Limb (tissue), 2 donors: ENCODE measurements around the gene CHN1.

Experiments used
- DNase-seq, 2 donors: peaks; one replicate each; pipeline ENCODE4 v3.0.0-alpha.2; 2016; ENCODE audit errors: extremely low spot score in 2 of 2

The CHN1 gene

GRCh38 chr2:175010848-175011254 is 5.7 kb upstream of the CHN1 start:
- no peak for DNase-seq

DNA sequence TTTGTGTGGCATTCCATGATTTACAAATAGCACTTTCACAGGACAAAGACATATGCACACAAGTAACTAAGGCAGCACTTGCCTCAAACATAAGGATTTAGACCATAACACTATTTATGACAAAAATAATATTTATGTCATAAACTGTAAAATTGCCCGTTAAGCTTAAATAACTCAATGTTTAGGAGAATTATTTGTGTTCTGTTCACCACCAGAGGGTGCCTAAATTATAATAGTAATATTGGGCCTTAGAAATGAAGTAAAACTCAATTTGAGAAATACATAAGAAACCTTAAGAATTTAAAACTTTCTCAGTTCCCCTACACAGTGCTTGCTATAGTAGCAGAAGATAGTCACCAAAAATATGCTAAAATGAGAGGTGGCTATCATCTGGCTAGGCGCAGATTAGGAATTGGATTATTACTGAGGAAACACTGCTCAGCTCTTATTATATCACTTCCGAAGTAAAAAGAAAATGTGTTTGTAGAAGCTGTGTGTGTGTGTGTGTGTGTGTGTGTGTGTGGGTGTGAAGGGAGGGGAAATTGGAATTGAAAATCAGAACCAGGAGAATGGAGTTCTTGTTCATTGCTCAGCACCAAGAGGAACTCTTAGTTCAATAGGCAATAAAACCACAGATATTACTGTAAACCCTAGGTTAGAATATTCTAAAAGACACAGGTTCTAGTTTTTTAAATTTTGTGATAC is 4.9 kb upstream of the CHN1 start:
- no peak for DNase-seq

DNA sequence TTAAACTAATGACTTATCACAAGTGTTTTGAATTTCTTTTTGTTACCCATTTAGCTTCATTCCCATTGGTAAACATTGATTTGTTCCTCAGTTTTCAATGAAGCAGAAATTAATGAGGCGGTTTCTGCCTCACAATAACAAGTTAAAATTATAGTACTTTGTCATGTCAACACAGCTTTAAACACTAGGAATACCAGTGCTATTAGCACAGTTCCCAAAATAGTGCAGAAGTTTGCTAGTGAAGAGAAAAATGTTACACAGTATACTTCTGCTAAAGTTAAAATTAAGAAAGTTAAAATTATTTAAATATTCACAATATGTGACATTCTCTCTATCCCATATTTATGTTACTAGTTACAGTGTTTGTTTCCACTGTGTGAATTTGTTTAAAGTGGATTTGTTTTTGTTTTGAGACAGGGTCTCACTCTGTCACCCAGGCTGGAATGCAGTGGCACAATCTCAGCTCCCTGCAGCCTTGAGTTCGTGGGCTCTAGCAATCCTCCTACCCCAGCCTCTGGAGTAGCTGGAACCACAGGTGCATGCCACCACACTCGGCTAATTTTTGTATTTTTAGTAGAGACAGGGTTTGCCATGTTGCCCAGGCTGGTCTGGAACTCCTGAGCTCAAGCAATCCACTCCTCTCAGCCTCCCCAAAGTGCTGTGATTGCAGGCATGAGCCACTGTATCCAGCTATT is 3.8 kb upstream of the CHN1 start:
- DNase-seq: no peak

DNA sequence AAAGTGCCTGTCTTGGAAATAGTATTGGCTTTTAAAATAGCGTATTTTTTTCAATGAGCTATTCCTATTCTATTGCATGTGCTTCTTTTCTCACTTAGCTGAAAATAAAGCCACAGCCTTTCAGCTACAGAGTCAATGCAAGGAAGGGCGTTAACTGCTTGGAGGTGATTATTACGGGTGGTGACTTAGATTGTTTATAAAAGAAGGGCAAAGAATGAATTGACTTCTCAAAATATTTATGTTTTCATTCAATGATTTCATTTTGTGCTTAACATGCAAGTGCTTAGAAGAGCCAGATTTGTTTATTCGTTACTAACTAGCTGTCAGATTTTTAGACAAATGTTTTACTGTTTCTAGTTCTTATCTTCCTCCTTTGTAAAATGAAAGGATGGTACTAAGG is 2.8 kb upstream of the CHN1 start:
- no peak for DNase-seq

DNA sequence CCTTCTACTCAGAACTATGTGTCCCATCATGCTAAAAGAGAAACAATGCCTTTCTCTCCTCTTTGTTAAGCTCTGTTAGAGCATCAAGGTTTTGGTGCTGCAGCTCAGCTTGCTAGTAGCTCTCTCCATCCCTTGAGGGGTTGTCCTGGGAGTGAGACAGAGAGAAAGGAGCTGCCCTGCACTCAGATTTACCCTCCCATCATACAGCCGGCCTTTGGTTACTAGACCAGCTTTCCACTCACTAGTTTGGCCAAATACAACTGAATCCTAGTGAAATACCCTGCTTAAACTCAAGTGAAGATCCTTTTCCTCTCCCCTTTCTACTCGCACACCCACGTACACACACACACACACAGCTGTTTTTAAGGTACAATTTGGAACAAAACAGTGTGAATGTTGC is 2.3 kb upstream of the CHN1 start:
- no peak for DNase-seq

- no peak for DNase-seq
Measured at GRCh38 chr2:175006281-175006680, 1.1 kb upstream of the CHN1 start.

- no peak for DNase-seq
Measured at GRCh38 chr2:175005733-175006264, 618 bp upstream of the CHN1 start.

DNA sequence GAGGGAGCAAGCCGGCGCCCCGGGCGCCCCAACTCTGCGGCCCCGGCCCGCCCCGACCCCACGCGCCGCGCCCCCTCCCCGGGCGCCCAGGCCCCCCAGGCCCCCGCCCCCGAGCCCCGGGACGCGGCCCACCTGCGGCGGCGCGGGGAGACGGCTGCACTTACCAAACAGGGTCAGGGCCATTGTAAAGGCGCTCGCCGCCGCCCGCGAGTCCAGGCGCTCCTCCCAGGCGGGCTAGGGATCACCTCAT is 526 bp downstream of the CHN1 start:
- no peak for DNase-seq

GRCh38 chr2:175003875-175004729 is 1.1 kb downstream of the CHN1 start:
- no peak for DNase-seq

- no peak for DNase-seq
Measured at GRCh38 chr2:175002547-175003274, 2.5 kb downstream of the CHN1 start.

- DNase-seq: no peak
Measured at GRCh38 chr2:175001566-175001965, 3.6 kb downstream of the CHN1 start.

- no peak for DNase-seq
Measured at GRCh38 chr2:174997110-174997509, 8.1 kb downstream of the CHN1 start.

DNA sequence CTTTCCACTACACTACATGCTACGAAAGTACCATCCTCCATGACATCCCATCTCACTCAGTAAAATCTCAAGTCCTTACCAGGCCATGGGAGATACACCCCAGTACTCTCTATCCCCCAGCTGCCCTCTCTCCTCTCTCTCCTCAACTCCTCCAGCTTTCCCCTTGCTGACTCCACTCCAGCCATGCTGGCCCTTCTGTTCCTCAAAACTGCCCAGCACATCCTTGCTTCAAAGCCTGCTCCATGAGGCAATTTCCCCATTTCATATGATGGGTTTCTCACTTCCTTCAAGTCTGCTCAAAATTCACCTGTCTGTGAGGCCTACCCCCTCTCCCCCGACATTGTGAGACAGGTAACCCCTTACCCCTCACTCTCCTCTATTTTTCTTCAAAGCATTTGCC is 8.6 kb downstream of the CHN1 start:
- no peak for DNase-seq

DNA sequence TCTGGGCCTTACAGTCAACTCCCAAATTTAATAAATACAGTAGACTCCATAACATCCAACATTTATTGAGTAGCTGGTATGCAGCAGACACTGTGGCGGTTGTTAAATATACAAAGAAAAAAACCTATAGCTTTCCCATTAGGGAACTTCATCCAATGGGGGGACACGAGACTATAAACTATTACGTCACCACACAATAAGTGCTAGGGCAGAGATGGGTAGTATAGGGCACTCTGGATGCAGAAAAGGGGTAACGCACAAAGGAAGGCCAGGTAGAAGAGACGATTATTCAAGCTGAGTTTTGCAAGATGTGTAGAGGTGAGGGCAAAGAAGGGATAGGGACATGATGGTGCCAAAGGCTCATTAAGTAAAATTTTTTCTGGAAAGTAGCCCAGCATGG is 10.8 kb downstream of the CHN1 start:
- DNase-seq: no peak

DNA sequence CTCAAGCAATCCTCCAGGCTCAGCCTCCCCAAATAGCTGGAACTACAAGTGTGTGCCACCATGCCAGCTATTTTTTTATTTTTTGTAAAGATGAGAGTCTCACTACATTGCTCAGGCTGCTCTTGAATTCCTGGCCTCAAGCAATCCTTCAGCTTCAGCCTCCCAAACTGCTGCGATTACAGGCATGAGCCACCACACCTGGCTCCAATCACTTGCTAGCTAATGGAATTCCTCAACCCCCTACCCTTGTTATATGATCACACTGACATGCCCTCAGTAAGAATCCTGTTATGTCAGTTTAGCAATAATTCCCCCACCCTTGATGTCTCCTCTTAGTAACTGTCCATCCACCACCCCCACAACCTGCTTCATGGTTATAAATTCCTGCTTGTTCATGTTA is 12.3 kb downstream of the CHN1 start:
- no peak for DNase-seq

GRCh38 chr2:174985614-174986013 is 19.6 kb downstream of the CHN1 start:
- DNase-seq: peak in 1 of 2 donors; percentile 77

DNA sequence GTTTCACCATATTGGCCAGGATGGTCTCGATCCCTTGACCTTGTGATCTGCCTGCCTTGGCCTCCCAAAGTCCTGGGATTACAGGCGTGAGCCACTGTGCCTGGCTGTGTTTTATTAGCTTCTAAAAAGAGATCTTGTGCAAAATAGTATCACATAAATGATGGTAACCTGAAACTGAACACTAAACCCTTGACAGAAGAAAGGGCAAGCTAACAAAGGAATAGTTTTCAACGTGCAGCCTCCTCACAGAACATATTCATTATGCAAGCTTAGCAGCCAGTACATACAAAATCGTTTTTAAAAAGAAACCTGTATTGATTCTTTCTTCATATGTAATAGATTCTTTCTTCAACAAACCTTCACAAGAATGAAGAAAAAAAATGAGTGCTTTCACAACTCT is 20.6 kb downstream of the CHN1 start:
- DNase-seq: no peak

DNA sequence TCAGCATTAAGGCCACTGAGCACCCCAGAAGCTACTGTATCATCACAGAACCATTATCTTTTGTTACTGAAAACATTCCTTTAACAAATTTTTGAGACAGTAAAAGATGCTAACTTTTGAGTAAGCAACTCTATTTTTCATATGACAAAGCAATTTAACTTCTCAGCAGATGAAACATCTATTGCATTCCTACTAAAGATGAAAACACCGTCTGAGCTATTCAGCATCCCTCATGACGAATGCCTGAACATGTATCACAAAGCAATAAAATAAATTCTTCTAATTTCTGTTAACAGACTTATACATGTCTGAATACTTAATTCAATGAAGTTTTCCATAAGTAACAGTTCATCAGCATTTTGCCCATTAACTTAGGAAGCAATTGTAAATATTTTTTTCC is 23.9 kb downstream of the CHN1 start:
- no peak for DNase-seq

- DNase-seq: no peak
Measured at GRCh38 chr2:174979996-174980395, 25.2 kb downstream of the CHN1 start.

DNA sequence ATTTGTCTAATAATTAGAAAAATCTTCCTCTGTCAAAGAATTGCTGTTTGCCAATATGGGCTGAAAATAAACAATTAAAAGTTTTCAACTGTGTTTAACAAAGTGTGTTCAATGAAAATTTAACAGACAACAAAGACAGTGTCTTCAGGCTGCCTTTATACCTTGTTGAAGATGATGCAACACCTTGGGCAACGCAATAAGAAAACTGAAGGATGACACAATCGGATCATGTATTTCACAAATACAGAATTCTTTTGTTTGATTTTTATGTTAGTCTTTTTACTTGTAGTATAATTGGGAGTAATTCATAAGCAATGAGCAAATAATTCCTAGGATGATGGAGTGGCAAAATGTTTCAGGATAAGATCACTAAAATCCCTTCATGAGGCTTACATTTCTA is 27.8 kb downstream of the CHN1 start:
- DNase-seq: no peak

GRCh38 chr2:174974131-174974530 is 31.1 kb downstream of the CHN1 start:
- DNase-seq: no peak

- no peak for DNase-seq
Measured at GRCh38 chr2:174972924-174973323, 32.3 kb downstream of the CHN1 start.
